Kidney (tissue), 14 donors: ENCODE results near the gene MED17. TPM values are rescaled to one million over a fixed set of nuclear protein-coding genes. Genes with fewer than 3 reads are reported as not detected.

Source experiments
- DNase-seq, 5 donors: peaks; one replicate each; pipeline ENCODE4 v3.0.0-alpha.2; 2013 to 2020
- FAIRE-seq: peaks from 2 replicates; lab custom pipeline; 2012; peaks lifted over from hg19 to GRCh38; lab: Jason Lieb, UNC
- H3K27ac ChIP-seq, 2 donors: one replicate each; pipeline ENCODE4 v1.7.0; 2013; ENCODE audit warnings: low read depth in 2 of 2, low read length in 2 of 2, inconsistent platforms in 1 of 2
- H3K27me3 ChIP-seq: one replicate; pipeline ENCODE4 v1.7.1; 2013; ENCODE audit warnings: low read length, inconsistent platforms; ENCODE audit not compliant: control insufficient read depth, insufficient read depth
- H3K36me3 ChIP-seq, 3 donors: one replicate each; pipeline versions ENCODE4 v1.7.0 to v1.7.1; 2013; ENCODE audit warnings: low read length in 3 of 3, control low read depth in 1 of 3, inconsistent platforms in 1 of 3; ENCODE audit not compliant: insufficient read depth in 3 of 3, control insufficient read depth in 2 of 3
- H3K4me1 ChIP-seq, 3 donors: one replicate each; pipeline versions ENCODE4 v1.7.0 to v1.7.1; 2013; ENCODE audit warnings: low read length in 3 of 3, inconsistent platforms in 1 of 3, low read depth in 1 of 3; ENCODE audit not compliant: control insufficient read depth in 2 of 3, insufficient read depth in 2 of 3
- H3K4me3 ChIP-seq, 3 donors: one replicate each; pipeline versions ENCODE4 v1.7.0 to v1.8.1; 2013; ENCODE audit warnings: low read length in 3 of 3, control low read depth in 1 of 3, inconsistent platforms in 1 of 3
- H3K9ac ChIP-seq, 3 donors: one replicate each; pipeline versions ENCODE4 v1.7.0 to v1.7.1; 2013; ENCODE audit warnings: low read length in 3 of 3, control low read depth in 1 of 3, inconsistent platforms in 1 of 3
- H3K9me3 ChIP-seq, 3 donors: one replicate each; pipeline versions ENCODE4 v1.7.0 to v1.7.1; 2013; ENCODE audit warnings: low read length in 3 of 3, control low read depth in 1 of 3, inconsistent platforms in 1 of 3; ENCODE audit not compliant: control insufficient read depth in 2 of 3, insufficient read depth in 1 of 3
- CTCF ChIP-seq: IDR thresholded peaks from 3 replicates; pipeline ENCODE4 v1.5.1; 2012; ENCODE audit warnings: mild to moderate bottlenecking, moderate library complexity, borderline replicate concordance; ENCODE audit not compliant: insufficient read depth; ENCODE audit errors: extremely low read depth
- intact Hi-C: fragments of 100-400 bp; cut with DNase I; formaldehyde crosslinking; loops from one replicate; pipeline ENCODE4 v1.11.1; 2022
- polyA plus RNA-seq: library from polyadenylated mRNA; stranded (reverse); fragments of 350-450 nt; fragmentation: Illumina TruSeq; extraction: RNeasy Lipid Tissue Mini Kit (QIAGEN cat#74804); gene quantifications from one replicate; pipeline ENCODE4 v1.2.3, GENCODE V29; 2014; ENCODE audit warnings: low read depth, low replicate concordance; ENCODE audit not compliant: insufficient read depth
- total RNA-seq: library from RNA; stranded (reverse); fragmentation: NEBNext Ultra II Directional; extraction: Animal tissue kit (Norgen Biotek cat#: 25700); gene quantifications from one replicate; pipeline ENCODE4 v1.2.1, GENCODE V29; 2021
- donor health status: control.
- donor health status: control.
- donor health status: control.
- donor health status: control.
- donor health status: control.
- donor health status: DM: yes; HTN: yes; CAD: no.
- donor health status: Normal renal cell carcinoma (clear cell type).

MED17 gene
- total and polyA plus RNA-seq, 2 donors from 2014 or later = 11.7 to 35.4 TPM

GRCh38 chr11:93741094-93741881 lies 42.8 kb upstream of the MED17 start, which contains the start of the genes C11orf54 and TAF1D:
Gene C11orf54, plus strand, starts transcription at chr11:93741672. Its CDS starts 5,722 bp downstream, at chr11:93747394.
Gene TAF1D, minus strand, starts transcription at chr11:93741495. Its CDS starts 2,191 bp downstream, at chr11:93739304.
- peaks cover 0 to 20% (median 13%) of the 10 kb centered on the region in 3 donors for H3K4me1 ChIP-seq

GRCh38 chr11:93741882-93742226 lies 42.2 kb upstream of the MED17 start:
- peaks cover 0 to 20% (median 13%) of the 10 kb centered on the region in 3 donors for H3K4me1 ChIP-seq
- intact Hi-C loops = no loop called here
- peaks cover 2 to 14% (median 7%) of the 10 kb centered on the region in 3 donors for H3K36me3 ChIP-seq
- peak overlapping the region; percentile 91 to 100 (median 95) for H3K9ac ChIP-seq
- peak overlapping the region; percentile 80 to 100 (median 95) for H3K4me3 ChIP-seq
- TF ChIP-seq CTCF = no peak
- H3K27me3 ChIP-seq = no peaks in the 10 kb centered on the region
- peak overlapping the region; percentile 92 to 96 for H3K27ac ChIP-seq
- H3K9me3 ChIP-seq = no peaks in the 10 kb centered on the region
- peak in 2 of 5 donors; percentile 62 to 78 for DNase-seq
- FAIRE-seq = no peak

More at GRCh38 chr11:93741094-93741881, 42.8 kb upstream of the MED17 start, which contains the start of the genes C11orf54 and TAF1D:
- DNase-seq = peak; percentile 98 to 99 (median 99)
- TF ChIP-seq CTCF = peak; percentile 2
- intact Hi-C loops = no loop called here
- peak within 1 kb of the TSS; percentile 92 to 96 for H3K27ac ChIP-seq
- no peaks in the 10 kb centered on the region for H3K9me3 ChIP-seq
- peaks cover 2 to 20% (median 11%) of the 10 kb centered on the region in 3 donors for H3K36me3 ChIP-seq
- peak; percentile 76 for FAIRE-seq
- no peaks in the 10 kb centered on the region for H3K27me3 ChIP-seq
- peak within 1 kb of the TSS; percentile 80 to 100 (median 95) for H3K4me3 ChIP-seq
- H3K9ac ChIP-seq = peak within 1 kb of the TSS; percentile 91 to 100 (median 95)

- no peak for TF ChIP-seq CTCF
- H3K9me3 ChIP-seq = no peaks in the 10 kb centered on the region
- intact Hi-C loops = no loop called here
- no peaks in the 10 kb centered on the region for H3K27me3 ChIP-seq
- peak overlapping the region in 1 of 2 donors; percentile 51 for H3K27ac ChIP-seq
- peaks cover 0 to 3% (median 2%) of the 10 kb centered on the region in 3 donors for H3K36me3 ChIP-seq
- FAIRE-seq (no peak), DNase-seq (peak in 3 of 5 donors; percentile 19 to 81 (median 52))
- peaks cover 0 to 20% (median 13%) of the 10 kb centered on the region in 3 donors for H3K4me1 ChIP-seq
- H3K4me3 ChIP-seq = peak overlapping the region in 2 of 3 donors; percentile 32 to 53
- H3K9ac ChIP-seq = peak overlapping the region in 1 of 3 donors; percentile 22
Observed at GRCh38 chr11:93743291-93743690, 40.8 kb upstream of the MED17 start.
